GM15510 (cell line): ENCODE data around the gene DOCK6.

Experiments
- POLR2A ChIP-seq: IDR thresholded peaks from 3 replicates; pipeline ENCODE4 v1.6.1; 2011; ENCODE audit warnings: borderline replicate concordance; ENCODE audit not compliant: insufficient read length; ENCODE audit errors: extremely low read depth

Gene DOCK6

DNA sequence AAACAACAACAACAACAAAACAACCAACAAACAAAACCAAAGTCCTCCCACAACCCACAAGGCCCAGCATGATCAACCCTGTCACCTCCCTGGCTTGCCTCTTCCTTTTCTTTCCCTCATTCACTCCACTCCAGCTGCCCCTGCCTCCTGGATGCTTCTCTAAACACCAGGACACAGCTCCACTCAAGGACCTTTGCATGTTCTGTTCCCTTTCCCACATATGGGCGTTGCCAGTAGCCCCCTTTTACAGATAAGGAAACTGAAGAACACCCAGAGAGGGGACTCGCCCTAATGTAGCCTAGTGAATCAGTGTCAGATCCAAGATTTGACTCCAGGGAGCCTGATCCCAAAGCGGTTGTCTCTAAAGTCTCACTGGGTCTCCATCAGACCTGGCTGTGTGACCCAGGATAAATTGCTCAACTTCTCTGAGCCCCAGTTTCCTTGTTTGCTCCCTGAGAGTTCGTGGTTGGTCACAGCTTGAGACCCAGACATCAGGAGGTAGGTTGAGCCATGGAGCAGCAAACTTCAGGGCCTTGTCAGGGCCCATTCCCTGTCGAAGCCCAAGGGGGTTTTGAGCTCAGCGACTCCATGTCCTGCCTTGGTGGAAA is 3.0 kb upstream of the DOCK6 start:
- no peak for TF ChIP-seq POLR2A

DNA sequence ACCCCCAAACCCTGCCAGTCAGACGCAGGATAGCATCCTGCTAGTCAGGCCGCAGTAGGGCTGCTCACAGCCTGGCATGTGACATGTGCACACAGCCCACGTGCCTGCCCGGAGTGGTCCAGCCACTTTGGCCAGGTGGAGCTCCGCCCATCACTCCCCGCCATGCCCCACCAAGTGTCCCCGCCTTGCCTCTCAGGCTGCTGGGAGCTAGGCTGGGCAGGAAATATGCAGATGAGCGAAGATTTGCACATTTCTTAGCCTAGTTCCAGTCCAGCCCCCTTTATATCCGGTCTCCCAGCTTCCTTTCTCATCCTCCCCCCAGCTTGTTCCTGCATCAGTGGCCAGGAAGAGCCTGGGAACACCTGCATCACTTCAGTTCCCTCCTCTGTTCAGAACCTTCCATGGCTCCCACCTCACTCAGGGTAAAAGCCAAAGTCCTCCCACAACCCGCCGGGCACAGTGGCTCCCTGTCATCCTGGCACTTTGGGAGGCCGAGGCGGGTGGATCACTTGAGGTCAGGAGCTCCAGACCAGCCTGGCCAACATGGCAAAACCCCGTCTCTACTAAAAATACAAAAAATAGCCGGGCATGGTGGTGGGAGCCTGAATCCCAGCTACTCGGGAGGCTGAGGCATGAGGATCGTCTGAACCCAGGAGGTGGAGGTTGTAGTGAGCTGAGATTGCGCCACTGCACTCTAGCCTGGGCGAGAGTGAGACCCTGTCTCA is 2.3 kb upstream of the DOCK6 start:
- TF ChIP-seq POLR2A = no peak

- no peak for TF ChIP-seq POLR2A
Observed at GRCh38 chr19:11263726-11264125, 1.4 kb upstream of the DOCK6 start.

GRCh38 chr19:11261431-11261970 is 823 bp downstream of the DOCK6 start:
- no peak for TF ChIP-seq POLR2A

- no peak for TF ChIP-seq POLR2A
Observed at GRCh38 chr19:11260996-11261395, 1.3 kb downstream of the DOCK6 start.

DNA sequence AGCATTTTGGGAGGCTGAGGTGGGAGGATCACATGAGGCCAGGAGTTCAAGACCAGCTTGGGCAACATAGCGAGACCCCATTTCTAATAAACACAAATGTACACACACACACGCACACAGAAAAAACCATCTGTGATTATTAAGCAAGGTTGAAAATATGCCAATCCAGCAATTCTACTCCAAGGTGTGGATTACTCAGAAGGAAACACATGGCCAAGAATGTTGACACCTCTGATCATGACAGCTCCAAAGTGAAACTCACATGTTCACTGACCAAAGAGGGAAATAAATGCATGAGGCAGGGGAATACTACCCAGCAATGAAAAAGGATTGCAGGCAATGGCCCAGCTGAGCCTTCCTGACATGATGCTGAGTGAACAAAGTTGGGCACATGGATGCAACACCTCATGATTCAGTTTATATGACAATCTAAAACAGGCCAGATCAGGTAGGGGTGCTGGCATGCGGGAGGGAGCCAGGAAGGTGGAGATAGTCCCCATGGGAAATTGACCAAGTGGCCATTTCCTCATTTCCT is 4.4 kb downstream of the DOCK6 start:
- no peak for TF ChIP-seq POLR2A

GRCh38 chr19:11256189-11256588 is 6.1 kb downstream of the DOCK6 start:
- no peak for TF ChIP-seq POLR2A

DNA sequence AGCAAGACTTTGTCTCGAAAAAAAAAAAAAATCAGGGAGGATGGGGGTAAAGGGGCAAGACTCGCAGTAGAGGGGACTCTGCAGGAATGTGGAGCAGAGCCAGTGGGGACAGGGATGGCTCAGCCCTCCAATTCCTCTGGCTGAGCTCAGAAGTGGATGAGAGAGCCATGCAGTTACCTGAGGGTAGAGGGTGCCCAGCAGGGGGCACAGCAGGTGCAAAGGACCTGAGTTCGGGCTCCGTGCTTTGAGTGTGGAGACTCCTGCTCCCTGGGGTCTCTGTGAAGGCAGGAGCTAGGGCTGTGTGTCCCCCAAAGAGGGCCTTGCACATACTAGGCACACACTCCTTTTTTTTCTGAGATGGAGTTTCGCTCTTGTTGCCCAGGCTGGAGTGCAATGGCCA is 7.7 kb downstream of the DOCK6 start:
- TF ChIP-seq POLR2A = no peak

- no peak for TF ChIP-seq POLR2A
Observed at GRCh38 chr19:11252665-11253355, 9.5 kb downstream of the DOCK6 start.

GRCh38 chr19:11251650-11252314 is 10.5 kb downstream of the DOCK6 start:
- TF ChIP-seq POLR2A = no peak

DNA sequence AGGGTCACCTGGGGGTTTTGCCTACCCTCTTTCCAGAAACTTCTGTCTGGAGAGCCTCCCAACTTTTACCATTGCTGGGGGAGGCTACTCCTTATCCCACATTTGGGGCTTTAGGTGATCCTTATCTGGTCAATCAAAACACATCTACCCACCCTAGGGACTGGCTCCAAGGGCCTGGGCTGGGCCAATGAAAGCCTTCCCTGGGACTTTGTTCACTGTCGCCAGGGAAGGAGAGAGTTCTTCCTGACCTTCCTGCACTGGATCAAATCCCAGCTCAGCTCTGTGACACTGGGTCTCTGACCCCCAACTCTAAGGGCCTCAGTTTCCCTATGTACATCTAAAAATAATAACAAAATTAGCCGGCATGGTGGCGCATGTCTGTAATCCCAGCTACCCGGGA is 11.1 kb downstream of the DOCK6 start:
- no peak for TF ChIP-seq POLR2A

DNA sequence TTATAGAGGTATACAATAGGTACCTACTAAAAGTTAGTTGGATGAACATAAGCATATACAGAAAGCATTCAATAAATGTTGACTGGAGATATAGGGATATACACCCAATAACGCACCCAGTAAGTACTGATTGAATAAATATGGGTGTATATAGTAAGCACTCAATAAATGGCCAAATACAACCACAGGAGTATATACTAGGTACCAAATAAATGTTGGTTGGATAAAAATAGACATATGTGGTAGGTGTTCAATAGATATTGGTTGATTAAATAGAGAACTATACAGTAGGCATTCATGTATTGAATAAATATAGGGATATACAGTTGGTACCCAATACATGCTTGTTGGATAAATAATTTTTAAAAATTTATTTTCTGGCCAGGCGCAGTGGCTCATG is 13.5 kb downstream of the DOCK6 start:
- no peak for TF ChIP-seq POLR2A

DNA sequence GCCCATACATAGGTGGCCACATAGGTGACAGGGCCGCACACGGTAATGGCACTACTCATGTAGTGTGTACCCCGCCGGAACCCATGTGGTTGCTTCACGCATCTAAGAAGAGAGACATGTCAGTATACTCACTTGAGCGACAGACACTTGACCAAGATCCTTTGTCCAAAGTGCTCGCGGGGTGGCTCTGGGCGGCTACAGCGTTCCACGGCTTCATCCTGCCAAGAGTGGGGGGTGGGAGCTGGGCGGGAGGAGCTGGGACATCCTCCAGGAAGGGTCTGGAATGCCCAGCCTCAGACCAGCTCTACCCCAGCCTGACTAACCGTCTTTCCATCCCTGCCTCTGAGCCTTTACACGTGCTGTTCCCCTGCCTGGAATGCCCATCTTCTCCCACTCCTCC is 14.4 kb downstream of the DOCK6 start:
- no peak for TF ChIP-seq POLR2A

DNA sequence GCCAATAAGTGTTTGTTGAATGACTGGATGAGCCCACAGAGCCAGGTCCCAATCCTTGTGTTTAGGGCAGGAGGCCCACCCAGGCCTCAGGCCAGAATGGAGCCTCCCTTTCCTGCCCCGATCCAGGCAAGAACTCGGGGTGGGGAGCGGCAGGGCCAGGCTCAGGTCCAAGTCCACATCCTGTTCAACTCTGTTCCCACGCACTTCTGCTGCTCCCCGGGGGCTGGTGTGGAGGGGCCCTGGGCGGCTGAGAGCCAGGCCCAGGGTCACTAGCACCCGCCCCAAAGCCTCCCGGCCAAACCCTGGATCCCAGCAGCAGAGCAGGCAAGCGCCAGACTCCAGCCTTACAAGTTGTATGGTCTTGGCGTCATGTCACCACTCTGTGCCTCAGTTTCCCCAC is 14.9 kb downstream of the DOCK6 start:
- TF ChIP-seq POLR2A = no peak

DNA sequence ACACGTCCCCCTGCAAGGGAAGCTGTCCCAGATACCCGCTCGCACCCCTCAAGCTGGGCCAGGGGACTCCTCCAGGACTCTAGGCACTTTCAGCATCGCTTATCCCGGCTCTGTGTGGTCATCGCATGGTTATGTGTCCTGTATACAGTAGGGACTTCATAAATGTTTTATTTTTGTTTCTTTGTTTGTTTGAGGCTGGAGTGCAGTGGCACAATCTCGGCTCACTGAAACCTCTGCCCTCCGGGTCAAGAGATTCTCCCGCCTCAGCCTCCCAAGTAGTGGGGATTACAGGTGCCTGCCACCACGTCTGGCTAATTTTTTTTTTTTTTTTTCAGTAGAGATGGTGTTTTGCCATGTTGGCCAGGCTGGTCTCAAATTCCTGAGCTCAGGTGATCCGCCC is 15.4 kb downstream of the DOCK6 start:
- no peak for TF ChIP-seq POLR2A
